RWPE2 (cell line): ENCODE measurements around the gene LYRM2.

ENCODE experiments used
- ATAC-seq: fragments of 200-7000 bp; cut with Tn5 transposase; 3 replicates; pipeline ENCODE4 v1.9.1; 2021; ENCODE audit warnings: low read depth
- DNase-seq: peaks from one replicate; pipeline ENCODE4 v3.0.0-alpha.2; 2020; ENCODE audit warnings: low spot score
- H3K27ac ChIP-seq: fragments of 450-650 bp; 2 replicates; pipeline ENCODE4 v1.5.1; 2017; ENCODE audit warnings: mild to moderate bottlenecking; ENCODE audit not compliant: poor library complexity, severe bottlenecking
- H3K27me3 ChIP-seq: fragments of 250-450 bp; sonication (Bioruptor Pico); 2 replicates; pipeline ENCODE4 v1.5.1; 2021; ENCODE audit warnings: mild to moderate bottlenecking, moderate library complexity; ENCODE audit not compliant: insufficient read depth, poor library complexity, severe bottlenecking
- H3K36me3 ChIP-seq: fragments of 250-450 bp; sonication (Bioruptor Pico); 2 replicates; pipeline ENCODE4 v1.5.1; 2020; ENCODE audit warnings: low read depth, mild to moderate bottlenecking, moderate library complexity
- H3K4me1 ChIP-seq: fragments of 250-450 bp; sonication (Bioruptor Pico); 2 replicates; pipeline ENCODE4 v1.5.1; 2021; ENCODE audit warnings: mild to moderate bottlenecking, moderate library complexity; ENCODE audit not compliant: insufficient read depth, poor library complexity, severe bottlenecking
- H3K4me3 ChIP-seq: fragments of 250-450 bp; sonication (Bioruptor Pico); 2 replicates; pipeline ENCODE4 v1.5.1; 2021; ENCODE audit warnings: mild to moderate bottlenecking, moderate library complexity; ENCODE audit not compliant: severe bottlenecking
- H3K9me3 ChIP-seq: fragments of 250-450 bp; sonication (Bioruptor Pico); 2 replicates; pipeline ENCODE4 v1.5.1; 2021; ENCODE audit warnings: mild to moderate bottlenecking, moderate library complexity; ENCODE audit not compliant: severe bottlenecking
- TF ChIP-seq, protein P1 (sequence below): fragments of 450-650 bp; IDR thresholded peaks from one replicate; pipeline ENCODE4 v1.5.1; 2017; ENCODE audit warnings: mild to moderate bottlenecking, moderate library complexity; ENCODE audit not compliant: poor library complexity, severe bottlenecking

The LYRM2 gene

DNA sequence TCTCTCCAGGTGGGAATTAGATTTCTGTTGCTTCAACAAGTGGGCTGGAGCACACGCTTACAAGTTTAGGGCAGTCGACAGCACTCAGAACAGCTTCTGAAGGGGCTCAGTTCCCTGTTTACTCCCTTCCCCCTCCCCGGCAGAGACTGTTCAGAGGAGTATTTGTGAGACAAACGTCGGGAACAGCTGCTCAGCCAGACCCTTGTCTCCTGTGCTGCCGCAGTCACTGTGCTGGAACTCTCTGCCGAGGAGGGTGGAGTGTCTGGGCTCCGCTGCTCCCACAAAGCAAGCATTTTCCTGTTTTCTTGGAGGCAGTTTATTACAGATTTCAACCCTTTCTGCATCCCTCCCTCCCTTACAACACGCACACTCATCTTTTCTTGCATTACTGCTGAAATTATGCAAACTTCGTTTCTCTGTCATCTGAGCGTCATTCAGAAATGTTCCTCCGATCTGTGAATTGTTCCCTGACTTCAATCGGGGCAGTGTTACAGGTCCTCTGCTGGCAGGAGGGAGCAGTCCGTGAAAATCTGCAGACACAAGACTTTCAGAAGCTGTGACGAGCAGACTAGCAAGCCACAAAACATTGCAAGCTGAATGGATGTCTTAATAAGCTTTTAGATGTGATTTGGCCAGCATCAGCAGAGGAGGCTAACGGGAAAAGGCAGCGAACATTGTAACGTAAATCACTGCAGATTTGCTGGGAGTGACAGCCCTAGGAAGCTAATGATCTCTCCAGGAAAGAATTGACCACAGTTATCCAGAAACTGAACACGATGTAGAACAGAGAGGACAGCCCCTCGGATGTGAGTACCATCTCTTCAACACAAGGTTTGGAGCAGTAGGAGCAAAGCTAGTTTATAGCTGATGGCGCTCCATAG lies 76.2 kb downstream of the LYRM2 start:
- H3K4me1 ChIP-seq: no peaks in the 10 kb centered on the region

DNA sequence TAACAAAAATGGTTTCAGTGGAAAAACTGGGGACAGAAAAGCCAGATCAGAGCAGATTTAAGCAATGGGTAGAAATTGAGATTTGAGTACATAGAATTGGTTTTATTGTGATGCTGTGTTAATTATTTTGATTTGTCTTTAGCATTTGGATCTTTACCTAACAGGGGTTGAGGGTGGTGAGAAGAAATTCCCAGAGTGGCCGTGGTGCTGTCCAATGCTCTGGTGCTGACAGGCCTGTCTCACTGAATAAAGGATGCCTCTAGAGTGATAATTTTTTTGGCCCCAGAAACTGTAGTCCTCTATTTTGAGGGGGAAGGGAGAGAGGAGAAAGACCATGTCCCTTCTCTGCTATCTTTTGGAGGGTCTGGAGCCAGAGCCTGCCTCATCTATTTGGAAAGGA lies 79.1 kb downstream of the LYRM2 start:
- no peaks in the 10 kb centered on the region for H3K4me1 ChIP-seq
- no peak overlapping the region for H3K4me3 ChIP-seq
- H3K9me3 ChIP-seq: no peaks in the 10 kb centered on the region
- no peak overlapping the region for H3K27ac ChIP-seq
- ATAC-seq: no peak; the same call in 2 of the 3 replicates
- H3K27me3 ChIP-seq: no peaks in the 10 kb centered on the region
- DNase-seq: no peak
- no peaks in the 10 kb centered on the region for H3K36me3 ChIP-seq
- TF ChIP-seq, protein P1, sequence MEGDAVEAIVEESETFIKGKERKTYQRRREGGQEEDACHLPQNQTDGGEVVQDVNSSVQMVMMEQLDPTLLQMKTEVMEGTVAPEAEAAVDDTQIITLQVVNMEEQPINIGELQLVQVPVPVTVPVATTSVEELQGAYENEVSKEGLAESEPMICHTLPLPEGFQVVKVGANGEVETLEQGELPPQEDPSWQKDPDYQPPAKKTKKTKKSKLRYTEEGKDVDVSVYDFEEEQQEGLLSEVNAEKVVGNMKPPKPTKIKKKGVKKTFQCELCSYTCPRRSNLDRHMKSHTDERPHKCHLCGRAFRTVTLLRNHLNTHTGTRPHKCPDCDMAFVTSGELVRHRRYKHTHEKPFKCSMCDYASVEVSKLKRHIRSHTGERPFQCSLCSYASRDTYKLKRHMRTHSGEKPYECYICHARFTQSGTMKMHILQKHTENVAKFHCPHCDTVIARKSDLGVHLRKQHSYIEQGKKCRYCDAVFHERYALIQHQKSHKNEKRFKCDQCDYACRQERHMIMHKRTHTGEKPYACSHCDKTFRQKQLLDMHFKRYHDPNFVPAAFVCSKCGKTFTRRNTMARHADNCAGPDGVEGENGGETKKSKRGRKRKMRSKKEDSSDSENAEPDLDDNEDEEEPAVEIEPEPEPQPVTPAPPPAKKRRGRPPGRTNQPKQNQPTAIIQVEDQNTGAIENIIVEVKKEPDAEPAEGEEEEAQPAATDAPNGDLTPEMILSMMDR: no peak

More for the DNA sequence above, 76.2 kb downstream of the LYRM2 start:
- Histone ChIP-seq H3K27me3 (no peaks in the 10 kb centered on the region), H3K27ac (no peak overlapping the region), H3K9me3 (no peaks in the 10 kb centered on the region), H3K36me3 (no peaks in the 10 kb centered on the region), H3K4me3 (no peak overlapping the region)
- ATAC-seq (no peak), DNase-seq (no peak)
- TF ChIP-seq, protein P1: no peak

DNA sequence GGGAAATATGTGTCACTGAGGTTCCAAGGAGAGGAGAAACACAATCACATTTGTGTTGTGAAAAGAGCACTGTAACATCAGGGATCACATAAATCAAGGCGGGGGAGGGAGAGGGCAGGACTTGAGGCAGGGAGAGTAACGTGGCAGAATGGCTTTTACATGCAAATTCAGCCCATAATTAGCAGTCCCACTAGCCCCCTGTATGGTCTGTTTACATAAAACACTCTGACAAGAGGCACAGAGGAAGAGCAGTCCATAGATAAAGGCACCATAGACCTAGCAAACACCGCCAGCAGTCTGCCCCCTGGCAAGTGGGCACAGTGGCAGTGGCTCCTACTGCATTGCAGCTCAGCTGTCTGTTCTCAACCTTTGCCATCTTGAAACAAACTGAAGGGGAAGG lies 82.7 kb downstream of the LYRM2 start:
- TF ChIP-seq, protein P1: no peak
- DNase-seq: no peak
- no peak for ATAC-seq
- Histone ChIP-seq H3K27ac (no peak overlapping the region), H3K4me1 (no peaks in the 10 kb centered on the region), H3K9me3 (no peaks in the 10 kb centered on the region), H3K27me3 (no peaks in the 10 kb centered on the region), H3K36me3 (no peaks in the 10 kb centered on the region), H3K4me3 (no peak overlapping the region)

DNA sequence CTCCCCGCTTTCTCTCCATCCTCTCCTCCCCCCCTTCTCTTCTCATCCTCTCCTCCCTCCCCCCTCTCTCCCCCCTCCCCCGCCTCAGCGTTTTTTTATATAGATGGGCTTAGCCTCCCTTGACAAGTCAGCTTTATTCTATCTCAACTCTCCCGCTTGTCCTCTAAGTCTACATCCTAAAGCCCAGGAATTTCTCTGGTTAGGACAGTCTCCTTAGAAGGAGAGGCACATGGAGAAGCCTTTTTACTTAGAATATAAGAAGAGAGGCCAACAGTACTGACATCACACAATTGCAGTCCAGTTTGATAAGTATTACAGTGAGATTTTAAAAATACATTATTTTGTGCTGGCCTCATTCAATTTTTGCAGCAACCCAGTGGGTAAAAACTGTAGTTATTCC lies 83.5 kb downstream of the LYRM2 start:
- H3K4me1 ChIP-seq: no peaks in the 10 kb centered on the region
- no peak for ATAC-seq
- H3K27me3 ChIP-seq: no peaks in the 10 kb centered on the region
- no peaks in the 10 kb centered on the region for H3K9me3 ChIP-seq
- no peak overlapping the region for H3K27ac ChIP-seq
- no peak overlapping the region for H3K4me3 ChIP-seq
- no peak for DNase-seq
- TF ChIP-seq, protein P1: no peak
- no peaks in the 10 kb centered on the region for H3K36me3 ChIP-seq

DNA sequence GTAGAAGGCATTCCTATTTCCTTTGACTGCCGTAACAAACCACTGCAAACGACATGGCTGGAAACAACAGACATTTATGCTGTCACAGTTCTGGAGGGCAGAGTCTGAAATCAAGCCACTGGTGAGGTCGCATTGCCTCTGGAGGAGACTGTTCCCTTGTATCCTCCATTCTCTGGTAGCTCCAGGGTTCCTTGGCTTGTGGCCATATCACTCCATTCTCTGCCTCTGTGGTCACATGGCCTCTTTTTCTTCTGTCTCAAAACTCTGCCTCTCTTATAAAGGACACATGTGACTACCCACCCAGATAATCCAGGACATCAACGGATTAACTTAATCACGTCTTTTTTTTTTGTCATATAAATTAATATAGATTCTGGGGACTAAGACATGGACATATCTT lies 84.4 kb downstream of the LYRM2 start:
- H3K4me1 ChIP-seq: no peaks in the 10 kb centered on the region
- H3K4me3 ChIP-seq: no peak overlapping the region
- ATAC-seq (no peak), DNase-seq (no peak)
- TF ChIP-seq, protein P1: no peak
- H3K27me3 ChIP-seq: no peaks in the 10 kb centered on the region
- H3K36me3 ChIP-seq: no peaks in the 10 kb centered on the region
- no peak overlapping the region for H3K27ac ChIP-seq
- H3K9me3 ChIP-seq: no peaks in the 10 kb centered on the region
